Mucosa of rectum (tissue), 2 donors: Measurements from ENCODE around the gene EDAR.

Source experiments
- H3K27ac ChIP-seq, 2 donors: one replicate each; pipeline ENCODE4 v1.7.0; 2013; ENCODE audit warnings: inconsistent platforms in 2 of 2, low read depth in 2 of 2, low read length in 2 of 2
- H3K27me3 ChIP-seq, 2 donors: one replicate each; pipeline ENCODE4 v1.7.0; 2013; ENCODE audit warnings: low read length in 2 of 2; ENCODE audit not compliant: control insufficient read depth in 2 of 2, insufficient read depth in 2 of 2
- H3K36me3 ChIP-seq, 2 donors: one replicate each; pipeline ENCODE4 v1.7.0; 2013; ENCODE audit warnings: low read length in 2 of 2; ENCODE audit not compliant: control insufficient read depth in 2 of 2, insufficient read depth in 2 of 2
- H3K4me1 ChIP-seq, 2 donors: one replicate each; pipeline ENCODE4 v1.7.0; 2013; ENCODE audit warnings: low read length in 2 of 2, mild to moderate bottlenecking in 1 of 2; ENCODE audit not compliant: control insufficient read depth in 2 of 2, insufficient read depth in 2 of 2
- H3K4me3 ChIP-seq, 2 donors: one replicate each; pipeline ENCODE4 v1.7.0; 2013; ENCODE audit warnings: low read length in 2 of 2
- H3K9ac ChIP-seq, 2 donors: one replicate each; pipeline ENCODE4 v1.7.0; 2013; ENCODE audit warnings: low read length in 2 of 2, low read depth in 1 of 2, mild to moderate bottlenecking in 1 of 2
- H3K9me3 ChIP-seq, 2 donors: one replicate each; pipeline ENCODE4 v1.7.0; 2013; ENCODE audit warnings: low read length in 2 of 2; ENCODE audit not compliant: control insufficient read depth in 2 of 2
- donor health status: healthy.
- donor health status: Normal muscosa, but diverticular disease.

The EDAR gene

DNA sequence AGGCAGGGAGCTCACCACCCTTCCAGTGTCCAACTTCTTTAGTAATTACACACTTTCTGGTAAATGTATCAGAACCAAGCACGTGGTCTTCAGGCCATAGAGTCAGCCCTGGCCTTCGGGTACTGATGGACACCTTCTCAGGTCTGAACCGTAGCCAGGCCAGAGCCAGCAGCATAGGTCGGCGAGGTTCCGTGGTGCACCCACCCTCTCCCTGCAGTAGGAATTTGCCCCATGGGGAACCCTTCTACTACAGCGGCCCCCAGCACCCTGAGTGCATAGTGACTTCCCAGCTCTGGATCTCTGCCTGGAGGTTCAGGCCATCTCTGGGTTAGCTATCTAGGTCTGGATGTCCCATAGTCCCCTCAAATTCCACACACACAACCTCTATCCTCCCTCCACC lies 61.6 kb downstream of the EDAR start:
- Histone ChIP-seq H3K36me3 (no peaks in the 10 kb centered on the region), H3K4me3 (no peak overlapping the region), H3K27me3 (no peaks in the 10 kb centered on the region), H3K9ac (no peak overlapping the region), H3K9me3 (no peaks in the 10 kb centered on the region), H3K4me1 (peaks cover 0 to 3% of the 10 kb centered on the region in 2 donors), H3K27ac (no peak overlapping the region)

DNA sequence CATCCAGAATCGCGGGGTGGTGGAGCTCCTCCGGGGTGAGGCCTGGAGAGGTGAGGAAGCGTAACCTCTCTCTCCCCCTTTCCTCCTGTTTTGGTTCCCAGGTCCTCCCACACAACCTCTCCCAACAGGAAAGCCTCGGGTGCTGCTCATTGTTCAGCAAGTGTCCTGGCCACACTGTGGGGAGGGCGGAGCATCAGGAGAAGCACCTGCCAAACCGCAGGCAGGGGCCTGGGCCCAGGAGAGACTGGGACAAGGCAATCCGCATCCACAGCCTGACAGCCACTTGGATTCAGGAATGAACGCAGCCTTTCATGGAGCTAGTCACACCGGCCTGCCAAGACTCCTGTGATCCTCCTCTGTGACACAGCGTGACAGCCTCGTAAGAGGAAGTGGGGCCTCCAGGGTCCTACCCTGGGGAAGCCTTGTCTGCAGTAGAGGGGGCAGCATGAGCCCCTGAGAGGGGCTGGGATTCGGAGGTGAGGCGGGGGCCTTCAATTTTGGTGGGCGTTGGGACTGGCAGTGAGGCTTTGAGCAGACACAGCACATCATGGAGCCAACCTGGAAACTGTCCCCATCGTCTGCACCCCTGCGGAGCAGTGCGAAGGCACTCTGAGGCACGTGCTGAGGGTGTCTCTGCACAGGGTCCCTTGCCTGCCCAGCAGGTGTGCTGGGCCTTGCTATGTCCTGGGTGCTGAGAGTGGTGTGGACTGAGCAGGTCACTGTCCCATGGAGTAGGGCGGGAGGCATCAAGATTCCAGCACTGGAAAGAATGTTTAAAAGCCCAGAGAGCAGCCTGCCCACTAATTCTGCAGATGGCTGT lies 62.2 kb downstream of the EDAR start:
- H3K27me3 ChIP-seq, result no peaks in the 10 kb centered on the region
- peaks cover 0 to 3% of the 10 kb centered on the region in 2 donors for H3K4me1 ChIP-seq
- H3K9me3 ChIP-seq, result no peaks in the 10 kb centered on the region
- H3K9ac ChIP-seq, result no peak overlapping the region
- no peak overlapping the region for H3K27ac ChIP-seq
- H3K4me3 ChIP-seq, result no peak overlapping the region
- H3K36me3 ChIP-seq, result no peaks in the 10 kb centered on the region

DNA sequence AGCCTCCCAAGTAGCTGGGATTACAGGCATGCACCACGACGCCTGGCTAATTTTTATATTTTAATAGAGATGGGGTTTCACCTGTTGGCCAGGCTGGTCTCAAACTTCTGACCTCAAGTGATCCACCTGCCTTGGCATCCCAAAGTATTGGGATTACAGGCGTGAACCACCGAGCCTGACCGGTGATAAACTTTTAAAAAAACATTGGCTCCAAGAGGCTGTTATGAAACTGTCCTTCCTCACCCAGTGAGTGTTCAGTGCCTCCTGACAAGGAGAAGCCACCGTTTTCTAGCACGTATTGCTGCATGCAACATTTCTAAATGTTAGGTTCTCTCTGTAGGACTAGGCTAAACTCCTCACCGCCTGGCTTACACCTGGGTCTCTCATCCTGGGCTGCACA lies 63.3 kb downstream of the EDAR start:
- H3K36me3 ChIP-seq, result no peaks in the 10 kb centered on the region
- no peak overlapping the region for H3K9ac ChIP-seq
- no peak overlapping the region for H3K4me3 ChIP-seq
- no peaks in the 10 kb centered on the region for H3K9me3 ChIP-seq
- no peaks in the 10 kb centered on the region for H3K27me3 ChIP-seq
- H3K4me1 ChIP-seq, result peaks cover 0 to 3% of the 10 kb centered on the region in 2 donors
- no peak overlapping the region for H3K27ac ChIP-seq

DNA sequence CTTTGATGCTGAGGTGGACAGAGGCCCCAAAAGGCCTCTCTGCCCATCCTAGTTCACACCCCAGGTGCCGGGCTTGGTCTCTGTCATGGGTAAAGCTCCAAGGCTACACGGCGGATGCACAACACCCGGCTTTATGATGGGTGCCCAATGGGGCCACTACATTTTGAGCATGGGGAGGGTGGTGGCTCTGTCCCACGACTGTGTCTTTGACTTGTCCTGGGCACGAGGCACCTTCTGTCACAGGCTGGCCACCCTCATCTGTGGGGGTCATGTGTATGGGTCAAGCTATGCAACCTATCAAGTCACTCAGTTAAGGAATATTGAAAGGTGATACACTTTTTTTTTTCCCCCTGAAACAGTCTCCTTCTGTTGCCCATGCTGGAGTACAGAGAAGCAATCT lies 63.7 kb downstream of the EDAR start:
- Histone ChIP-seq H3K4me1 (peaks cover 0 to 3% of the 10 kb centered on the region in 2 donors), H3K4me3 (no peak overlapping the region), H3K9ac (no peak overlapping the region), H3K27me3 (no peaks in the 10 kb centered on the region), H3K27ac (no peak overlapping the region), H3K36me3 (no peaks in the 10 kb centered on the region), H3K9me3 (no peaks in the 10 kb centered on the region)

DNA sequence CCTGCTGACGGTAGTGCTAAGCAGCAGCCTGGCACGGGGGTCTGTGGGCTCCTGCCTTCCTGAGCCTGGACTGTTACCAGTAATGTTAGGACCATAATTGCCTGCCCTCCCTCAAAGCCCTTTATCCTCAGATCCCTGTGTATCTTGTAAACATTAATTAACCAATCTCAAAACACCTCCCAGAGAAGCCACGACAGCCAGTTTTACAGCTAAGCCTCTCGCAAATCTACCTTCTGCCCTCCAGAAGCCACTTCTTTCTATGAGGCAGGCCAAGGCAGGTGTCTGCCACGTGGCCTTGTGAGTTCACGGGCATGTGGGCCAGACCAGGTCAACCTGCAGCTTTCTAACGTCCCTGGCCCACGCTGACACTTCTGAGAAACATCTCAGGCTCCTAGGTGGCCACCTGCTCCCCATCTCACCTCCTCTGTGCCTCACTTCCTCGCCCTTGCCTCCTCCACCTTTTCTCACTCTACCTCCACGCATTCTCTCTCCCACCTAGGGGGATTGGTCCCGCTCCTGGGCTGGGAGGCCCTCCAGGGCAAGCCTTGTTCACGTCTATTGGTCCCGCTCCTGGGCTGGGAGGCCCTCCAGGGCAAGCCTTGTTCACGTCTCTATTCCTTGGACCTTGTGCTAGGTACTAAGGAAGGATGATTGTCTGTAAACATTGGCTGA lies 64.3 kb downstream of the EDAR start:
- Histone ChIP-seq H3K27ac (peak overlapping the region in 1 of 2 donors; percentile 9), H3K9ac (no peak overlapping the region), H3K4me1 (peaks cover 0 to 3% of the 10 kb centered on the region in 2 donors), H3K36me3 (no peaks in the 10 kb centered on the region), H3K4me3 (no peak overlapping the region), H3K9me3 (no peaks in the 10 kb centered on the region), H3K27me3 (no peaks in the 10 kb centered on the region)

DNA sequence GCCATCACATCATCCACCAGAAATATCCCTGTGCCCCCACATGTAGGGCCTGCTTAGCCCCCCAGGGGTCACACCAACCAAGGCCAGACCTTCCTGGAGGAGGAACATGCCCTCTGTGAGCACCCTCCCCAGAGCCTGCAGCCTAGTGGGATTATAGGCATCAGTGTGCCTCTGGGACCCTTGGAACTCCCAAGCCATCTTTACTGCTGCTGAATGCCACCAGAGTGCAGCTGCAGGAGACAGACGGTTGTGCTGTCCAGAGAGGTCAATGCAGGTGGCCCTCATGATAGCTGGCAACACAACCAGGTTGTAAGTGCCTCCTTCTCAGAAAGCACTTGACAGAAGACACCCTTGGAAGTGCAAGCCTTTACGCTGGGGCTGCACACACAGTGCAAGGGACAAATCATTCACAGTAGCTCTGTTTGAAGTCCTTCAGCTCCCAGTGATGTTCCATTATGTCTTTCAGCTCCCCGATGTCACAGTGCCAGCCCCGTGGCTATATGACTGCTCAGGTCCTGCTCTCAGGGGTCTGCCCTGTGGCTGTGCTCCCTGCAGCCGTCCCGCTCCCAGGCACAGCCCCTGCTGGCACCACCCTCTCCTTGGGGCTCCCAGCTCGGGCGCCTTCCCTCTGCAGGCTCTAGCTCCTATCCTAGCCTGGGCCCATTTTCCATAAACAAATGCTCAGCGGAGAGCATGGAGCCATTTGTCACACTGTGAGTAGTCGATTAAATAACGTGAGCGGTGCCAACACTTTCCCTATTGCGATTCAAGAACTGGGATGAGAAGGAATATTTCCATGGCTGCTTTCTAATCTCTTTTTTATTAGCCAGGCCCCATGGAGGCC lies 65.1 kb downstream of the EDAR start:
- no peak overlapping the region for H3K27ac ChIP-seq
- H3K27me3 ChIP-seq, result no peaks in the 10 kb centered on the region
- H3K36me3 ChIP-seq, result no peaks in the 10 kb centered on the region
- no peak overlapping the region for H3K9ac ChIP-seq
- peaks cover 0 to 3% of the 10 kb centered on the region in 2 donors for H3K4me1 ChIP-seq
- H3K9me3 ChIP-seq, result no peaks in the 10 kb centered on the region
- no peak overlapping the region for H3K4me3 ChIP-seq

DNA sequence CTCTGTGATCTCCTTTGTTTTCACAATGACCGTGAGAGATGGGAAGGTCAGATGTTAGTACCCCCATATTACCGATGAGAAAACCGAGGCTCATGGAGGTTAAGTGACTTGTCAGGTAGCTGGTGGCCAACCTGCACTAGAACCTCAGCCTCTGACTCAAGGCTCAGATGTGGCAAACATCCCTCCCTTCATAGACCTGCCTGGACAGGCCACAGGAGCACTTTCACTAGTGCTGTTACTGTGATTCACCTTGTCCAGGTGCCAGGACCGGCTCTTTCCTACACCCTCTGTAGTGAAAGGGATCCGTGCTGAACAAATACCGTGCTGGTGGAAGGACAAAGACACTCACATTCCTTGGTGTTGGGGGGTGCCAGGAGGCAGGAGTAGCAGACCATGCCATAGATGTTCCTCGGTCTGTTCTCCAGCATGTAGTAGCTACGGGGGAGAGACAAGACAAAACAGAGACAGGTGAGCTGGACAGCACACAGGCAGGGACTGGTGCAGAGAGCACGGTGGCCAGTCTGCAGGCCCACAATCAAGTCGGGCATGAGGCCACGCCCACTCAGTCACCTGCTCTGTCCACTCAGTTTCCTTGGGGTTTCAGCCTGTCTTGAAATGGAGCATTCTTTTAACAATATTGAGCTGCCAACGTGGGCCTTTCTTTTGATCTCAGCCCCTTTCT lies 65.9 kb downstream of the EDAR start:
- Histone ChIP-seq H3K4me1 (peaks cover 0 to 2% of the 10 kb centered on the region in 2 donors), H3K9ac (no peak overlapping the region), H3K27ac (no peak overlapping the region), H3K4me3 (no peak overlapping the region), H3K36me3 (no peaks in the 10 kb centered on the region), H3K27me3 (no peaks in the 10 kb centered on the region), H3K9me3 (no peaks in the 10 kb centered on the region)

DNA sequence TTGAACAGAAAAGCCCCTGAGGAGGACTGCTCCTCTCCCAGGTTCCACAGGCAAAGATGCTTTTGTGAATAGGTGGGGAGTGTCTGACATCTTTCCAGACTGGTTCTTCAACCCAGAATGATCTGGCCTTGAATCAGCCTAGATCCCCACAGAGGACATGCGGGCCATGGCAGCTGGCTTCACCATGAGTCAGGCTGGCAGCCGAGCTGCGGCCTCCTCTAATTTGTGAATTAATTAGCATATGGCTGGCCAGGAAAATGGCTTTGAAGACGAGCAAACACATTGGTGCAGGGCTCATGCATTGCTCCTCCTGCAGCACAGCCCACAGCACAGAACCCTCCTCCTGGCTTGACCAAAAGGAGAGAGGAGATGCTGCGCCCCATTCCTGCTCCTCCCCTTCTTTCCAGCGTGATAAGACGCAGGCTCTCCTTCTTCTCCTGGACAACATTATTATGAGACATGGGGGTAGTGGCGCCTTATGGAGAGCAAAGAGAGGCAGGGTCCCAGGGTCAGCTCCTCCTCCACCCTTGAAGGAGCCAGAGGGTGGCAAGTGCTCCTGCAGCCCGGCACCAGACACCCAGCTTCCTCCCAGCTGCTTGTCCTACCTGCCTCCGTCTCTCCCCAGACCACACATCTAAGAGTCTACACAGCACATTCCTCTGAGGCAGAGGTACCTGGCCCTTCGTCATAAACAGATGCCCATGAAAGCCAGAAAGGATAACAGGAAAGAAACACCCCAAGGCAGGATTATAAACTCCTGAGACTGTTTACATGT lies 66.7 kb downstream of the EDAR start:
- H3K9me3 ChIP-seq, result no peaks in the 10 kb centered on the region
- no peaks in the 10 kb centered on the region for H3K36me3 ChIP-seq
- no peak overlapping the region for H3K4me3 ChIP-seq
- no peaks in the 10 kb centered on the region for H3K27me3 ChIP-seq
- no peak overlapping the region for H3K27ac ChIP-seq
- H3K4me1 ChIP-seq, result peaks cover 0 to 3% of the 10 kb centered on the region in 2 donors
- no peak overlapping the region for H3K9ac ChIP-seq
